Measurements from ENCODE around the gene IGSF21. TPM values are rescaled to one million over a fixed set of nuclear protein-coding genes. Genes with fewer than 3 reads are reported as not detected.

Gene IGSF21
- total and polyA plus RNA-seq, 2 of the 8 experiments (the other 6 are each of a cell fraction or from before 2014, with no cell fraction given): 22.5 to 28.5 TPM

DNA sequence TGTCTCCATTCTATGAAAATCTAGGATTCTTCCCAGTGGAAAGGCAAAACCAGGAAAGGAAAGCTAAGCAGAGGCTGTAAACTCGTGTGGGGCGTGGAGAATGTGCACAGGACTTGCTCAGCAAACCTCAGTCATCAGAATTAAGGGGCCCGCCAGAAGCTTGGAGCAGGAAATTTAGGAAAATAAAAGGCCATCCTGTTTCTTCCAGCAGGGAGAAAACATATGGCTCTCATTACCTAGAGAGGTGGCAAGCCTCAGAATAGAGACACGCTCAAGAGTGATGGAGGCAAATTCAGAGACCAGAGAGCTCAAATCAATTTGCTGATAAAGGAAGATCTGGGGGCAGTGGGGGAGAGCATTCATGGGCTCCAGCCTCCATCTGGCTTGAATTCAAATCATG, 221.2 kb downstream of the IGSF21 start:
- Histone ChIP-seq H2BK5ac (ENCODE audit: low read depth, low read length) (no peak overlapping the region), H4K5ac (ENCODE audit: insufficient read length, low read depth, low read length) (no peak overlapping the region), H3K4me1 (replicated peaks in 1 of 4; ENCODE audit: control insufficient read depth in 3 of 4, insufficient read depth in 4 of 4, low read length in 3 of 4) (peaks cover 0 to 11% (median 7%) of the 10 kb centered on the region in 4 experiments; a peak in 5 of 7 replicates), H2BK12ac (ENCODE audit: low read depth, low read length) (no peak overlapping the region), H3K27ac (ENCODE audit: low read depth, low read length) (no peak overlapping the region), H3K79me2 (ENCODE audit: control insufficient read depth in 1 of 2, insufficient read depth in 2 of 2, low read length in 2 of 2) (no peaks in the 10 kb centered on the region), H4K8ac (ENCODE audit: extremely low read depth, insufficient read depth, low read length) (no peak overlapping the region), H3K9ac (replicated peaks in 1 of 4; ENCODE audit: extremely low read depth in 1 of 4, low read depth in 3 of 4, low read length in 3 of 4) (no peak overlapping the region), H3K56ac (replicated peaks; ENCODE audit: insufficient read length, low read depth, low read length) (no peak overlapping the region), H3K14ac (ENCODE audit: insufficient read length) (no peak overlapping the region), H4K91ac (replicated peaks; ENCODE audit: insufficient read length, low read length) (no peak overlapping the region), H4K20me1 (replicated peaks in 1 of 2; ENCODE audit: control insufficient read depth in 1 of 2, insufficient read depth in 2 of 2, low read length in 2 of 2) (no peaks in the 10 kb centered on the region), H3K18ac (ENCODE audit: extremely low read depth, low read length) (no peak overlapping the region), H3K23ac (ENCODE audit: insufficient read length) (no peak overlapping the region), H3K9me3 (ENCODE audit: insufficient read depth in 2 of 2, low read depth in 1 of 2, low read length in 1 of 2) (no peaks in the 10 kb centered on the region), H3K4me2 (ENCODE audit: insufficient read depth in 1 of 2, low read depth in 2 of 2, low read length in 2 of 2) (no peak overlapping the region), H3K36me3 (ENCODE audit: control insufficient read depth in 2 of 4, insufficient read depth in 4 of 4, low read length in 3 of 4) (no peaks in the 10 kb centered on the region), H3K27me3 (replicated peaks in 1 of 4; ENCODE audit: control insufficient read depth in 3 of 4, extremely low read depth in 1 of 4, insufficient read depth in 3 of 4, low read length in 3 of 4) (peaks cover 0 to 2% (median 0%) of the 10 kb centered on the region in 4 experiments; a peak in 1 of 7 replicates), H2AK5ac (ENCODE audit: low read depth, low read length) (no peak overlapping the region), H2BK15ac (ENCODE audit: low read length) (no peak overlapping the region), H3K23me2 (ENCODE audit: low read depth, low read length) (no peaks in the 10 kb centered on the region), H2BK120ac (replicated peaks; ENCODE audit: low read depth, low read length) (no peak overlapping the region), H2BK20ac (ENCODE audit: low read length) (no peak overlapping the region), H3K4me3 (ENCODE audit: extremely low read depth in 1 of 4, insufficient read depth in 2 of 4, low read depth in 3 of 4, low read length in 4 of 4) (no peak overlapping the region), H2AFZ (ENCODE audit: low read length) (no peak overlapping the region), H3K4ac (replicated peaks; ENCODE audit: insufficient read length, low read depth, low read length) (no peak overlapping the region), H3K79me1 (ENCODE audit: low read depth, low read length) (no peaks in the 10 kb centered on the region)
- DNase-seq (ENCODE audit: low read depth in 1 of 2, low spot score in 2 of 2) (no peak), FAIRE-seq (no peak)
- POLR2A ChIA-PET (ENCODE audit: partially characterized antibody): no interaction called here
- WGBS, 2 experiments (ENCODE audit: extremely low coverage in 1 of 2, insufficient coverage in 1 of 2, insufficient read length in 1 of 2, insufficient replicate concordance in 2 of 2, low coverage in 1 of 2, low lambda C conversion rate in 2 of 2, missing lambda C conversion rate in 1 of 2): 69% methylated on average over 4 of the region's 4 CpGs; no CpG with 5 or more reads in 1 of the 2 experiments
- CTCF ChIA-PET (ENCODE audit: partially characterized antibody): interaction anchor here (0.7 to 1.8 kb wide), 7 partner anchors 14 to 247 kb away, joined by 3 to 5 read pairs (median 3); no protein-coding TSS in a partner anchor
- TF ChIP-seq MAFK (IDR thresholded peaks at IDR 0.05; ENCODE audit: low read depth, low read length) (no peak), HDAC6 (IDR thresholded peaks at IDR 0.05; ENCODE audit: low read depth, low read length) (no peak), TAF7 (optimal IDR thresholded peaks at IDR 0.05; ENCODE audit: borderline replicate concordance, low read depth, low read length) (no peak), TAF1 (IDR thresholded peaks at IDR 0.05; ENCODE audit: low read depth, low read length) (no peak), CHD2 (IDR thresholded peaks at IDR 0.05; ENCODE audit: low read length) (no peak)
